ENCODE data around the gene PDE4B. TPM values are rescaled to one million over a fixed set of nuclear protein-coding genes. Genes with fewer than 3 reads are reported as not detected.

Gene PDE4B
- total RNA-seq, 2 donors from 2014 or later, result 1.6 to 12.2 TPM

DNA sequence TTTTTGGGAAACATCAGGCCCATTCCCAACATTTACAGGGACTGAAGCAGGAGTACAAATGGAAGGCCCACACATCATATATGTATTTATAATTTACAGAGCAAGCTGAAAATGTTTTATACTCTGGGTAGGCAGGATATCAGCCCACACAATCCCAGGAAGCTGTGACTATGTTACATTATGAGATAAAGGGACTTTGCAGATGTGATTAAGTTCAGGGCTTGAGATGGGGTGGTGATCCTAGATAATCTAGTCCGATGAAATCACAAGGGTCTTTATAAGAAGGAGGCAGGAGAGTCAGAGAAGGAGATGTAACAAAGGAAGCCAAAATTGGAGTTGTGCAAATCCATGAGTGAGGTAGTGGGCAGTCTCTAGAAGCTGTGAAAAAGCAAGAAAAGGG, 160.5 kb downstream of the PDE4B start:
- TF ChIP-seq, protein P1, sequence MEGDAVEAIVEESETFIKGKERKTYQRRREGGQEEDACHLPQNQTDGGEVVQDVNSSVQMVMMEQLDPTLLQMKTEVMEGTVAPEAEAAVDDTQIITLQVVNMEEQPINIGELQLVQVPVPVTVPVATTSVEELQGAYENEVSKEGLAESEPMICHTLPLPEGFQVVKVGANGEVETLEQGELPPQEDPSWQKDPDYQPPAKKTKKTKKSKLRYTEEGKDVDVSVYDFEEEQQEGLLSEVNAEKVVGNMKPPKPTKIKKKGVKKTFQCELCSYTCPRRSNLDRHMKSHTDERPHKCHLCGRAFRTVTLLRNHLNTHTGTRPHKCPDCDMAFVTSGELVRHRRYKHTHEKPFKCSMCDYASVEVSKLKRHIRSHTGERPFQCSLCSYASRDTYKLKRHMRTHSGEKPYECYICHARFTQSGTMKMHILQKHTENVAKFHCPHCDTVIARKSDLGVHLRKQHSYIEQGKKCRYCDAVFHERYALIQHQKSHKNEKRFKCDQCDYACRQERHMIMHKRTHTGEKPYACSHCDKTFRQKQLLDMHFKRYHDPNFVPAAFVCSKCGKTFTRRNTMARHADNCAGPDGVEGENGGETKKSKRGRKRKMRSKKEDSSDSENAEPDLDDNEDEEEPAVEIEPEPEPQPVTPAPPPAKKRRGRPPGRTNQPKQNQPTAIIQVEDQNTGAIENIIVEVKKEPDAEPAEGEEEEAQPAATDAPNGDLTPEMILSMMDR (IDR thresholded peaks at IDR 0.05), result no peak
- no peak for TF ChIP-seq POLR2A (IDR thresholded peaks at IDR 0.05)
- Histone ChIP-seq H3K27me3 (no peaks in the 10 kb centered on the region), H3K36me3 (replicated peaks in 1 of 2; ENCODE audit: insufficient read depth in 1 of 2, low read depth in 2 of 2) (no peaks in the 10 kb centered on the region), H3K4me3 (no peak overlapping the region), H3K27ac (no peak overlapping the region), H3K9me3 (no peaks in the 10 kb centered on the region), H3K4me1 (no peaks in the 10 kb centered on the region)
- no peak for ATAC-seq
- intact Hi-C loops (cut with DNase I), result no loop called here
- no peak for DNase-seq
- 60 to 67% methylated on average over 1 of the region's 1 CpG for WGBS, 2 donors

DNA sequence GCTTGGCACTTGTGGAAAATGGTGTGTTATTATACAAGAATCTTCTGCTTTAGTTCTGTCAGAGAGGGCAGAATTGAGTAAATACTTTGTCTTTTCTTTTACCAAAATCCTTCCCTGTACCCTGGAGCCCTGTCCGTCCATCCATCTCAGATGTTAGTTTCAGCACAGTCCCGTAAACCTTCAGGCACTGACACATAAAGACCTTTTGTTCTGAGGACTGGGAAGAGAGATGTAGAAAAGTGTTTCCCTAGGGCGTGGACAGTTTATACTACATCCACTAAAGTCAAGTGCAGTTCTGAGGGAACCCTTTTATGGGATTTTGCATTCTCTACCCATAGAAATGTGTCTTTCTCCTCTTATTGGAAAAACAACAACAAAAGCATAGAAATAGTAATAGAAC, 162.4 kb downstream of the PDE4B start:
- intact Hi-C loops (cut with DNase I), result no loop called here
- Histone ChIP-seq H3K4me3 (no peak overlapping the region), H3K9me3 (no peaks in the 10 kb centered on the region), H3K27ac (no peak overlapping the region), H3K4me1 (no peaks in the 10 kb centered on the region), H3K27me3 (no peaks in the 10 kb centered on the region), H3K36me3 (replicated peaks in 1 of 2; ENCODE audit: insufficient read depth in 1 of 2, low read depth in 2 of 2) (no peaks in the 10 kb centered on the region)
- ATAC-seq (no peak), DNase-seq (no peak)
- 48 to 50% methylated on average over 3 of the region's 3 CpGs for WGBS, 2 donors
- no peak for TF ChIP-seq POLR2A (IDR thresholded peaks at IDR 0.05)
- TF ChIP-seq, protein P1 (IDR thresholded peaks at IDR 0.05), result no peak

DNA sequence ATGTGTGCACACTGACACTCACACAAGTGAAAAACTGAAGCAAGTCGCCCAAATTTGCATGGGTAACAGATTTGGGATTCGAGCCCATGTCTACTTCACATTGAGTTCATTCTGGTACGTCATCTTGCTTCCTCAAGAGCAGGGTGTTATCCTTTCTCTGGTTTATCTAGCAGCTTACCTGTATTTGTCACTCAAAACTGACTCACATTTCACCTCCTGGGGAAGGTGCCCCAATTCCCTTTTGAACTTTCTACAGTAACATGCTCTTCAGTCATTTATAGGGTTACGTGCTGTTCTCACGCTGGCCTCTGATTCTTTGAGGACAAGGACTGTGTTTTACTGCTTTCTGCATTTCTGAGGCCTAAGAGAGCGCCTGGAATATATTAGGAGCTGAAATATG, 162.8 kb downstream of the PDE4B start:
- ATAC-seq (no peak), DNase-seq (no peak)
- Histone ChIP-seq H3K36me3 (replicated peaks in 1 of 2; ENCODE audit: insufficient read depth in 1 of 2, low read depth in 2 of 2) (no peaks in the 10 kb centered on the region), H3K4me1 (no peaks in the 10 kb centered on the region), H3K4me3 (no peak overlapping the region), H3K27me3 (no peaks in the 10 kb centered on the region), H3K9me3 (no peaks in the 10 kb centered on the region), H3K27ac (no peak overlapping the region)
- WGBS, 2 donors, result 73 to 81% methylated on average over 6 of the region's 6 CpGs
- TF ChIP-seq, protein P1 (IDR thresholded peaks at IDR 0.05), result no peak
- TF ChIP-seq POLR2A (IDR thresholded peaks at IDR 0.05), result no peak
- intact Hi-C loops (cut with DNase I), result no loop called here

DNA sequence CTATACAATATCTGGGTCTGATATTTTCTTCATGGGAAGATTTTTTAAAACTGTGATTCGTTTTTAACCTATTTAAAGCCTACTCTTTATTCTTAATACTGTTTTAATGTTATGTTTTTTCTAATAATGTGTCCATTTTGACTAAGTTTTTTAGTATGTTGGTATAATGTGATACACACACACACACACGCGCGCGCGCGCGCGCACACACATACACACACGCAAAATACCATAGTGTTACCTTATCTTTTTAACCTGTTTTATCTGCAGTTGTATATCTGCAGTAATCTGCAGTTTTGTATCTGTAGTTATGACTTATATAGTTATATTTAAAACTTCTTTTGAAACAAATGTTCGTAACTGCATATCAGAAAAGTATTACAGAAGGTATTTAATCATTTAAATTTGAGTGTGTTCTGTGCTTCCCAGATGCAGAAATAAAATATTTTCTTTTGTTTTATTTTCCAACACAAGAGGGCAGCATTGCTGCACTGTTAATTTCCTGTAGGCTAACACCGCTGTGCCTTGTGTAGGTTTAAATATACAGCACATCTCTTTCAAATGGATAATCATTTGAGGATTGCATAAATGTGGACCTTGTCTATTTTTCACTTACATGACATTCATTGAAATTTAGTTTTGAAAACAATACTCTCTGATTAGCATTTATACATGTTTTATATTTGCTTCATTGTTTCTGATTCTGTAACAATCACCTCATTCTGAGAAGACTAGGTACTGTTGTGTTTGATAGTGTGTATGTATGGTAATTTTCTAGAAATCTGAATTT, 166.1 kb downstream of the PDE4B start:
- Histone ChIP-seq H3K4me1 (no peaks in the 10 kb centered on the region), H3K9me3 (no peaks in the 10 kb centered on the region), H3K4me3 (no peak overlapping the region), H3K27ac (no peak overlapping the region), H3K27me3 (no peaks in the 10 kb centered on the region), H3K36me3 (replicated peaks in 1 of 2; ENCODE audit: insufficient read depth in 1 of 2, low read depth in 2 of 2) (no peaks in the 10 kb centered on the region)
- TF ChIP-seq, protein P1 (IDR thresholded peaks at IDR 0.05), result peak; percentile 61 to 82 (median 72)
- no peak for TF ChIP-seq POLR2A (IDR thresholded peaks at IDR 0.05)
- intact Hi-C loops (cut with DNase I), result no loop called here
- 26 to 34% methylated on average over 12 of the region's 12 CpGs for WGBS, 2 donors
- DNase-seq (peak in 2 of 4 donors; percentile 17 to 18), ATAC-seq (peak; percentile 40)

Measured in body of pancreas (tissue), 4 donors.